Transverse colon (tissue), 3 donors: ENCODE results near the gene GRAMD2B.

Experiments used
- POLR2A ChIP-seq: fragments of 450-650 bp; IDR thresholded peaks from one replicate; pipeline ENCODE4 v1.6.1; 2016; ENCODE audit warnings: antibody characterized with exemption, mild to moderate bottlenecking, moderate library complexity
- TF ChIP-seq, protein P1 (sequence below), 5 experiments: fragments of 200-600 bp in 3 of 5; fragments of 450-650 bp in 2 of 5; sonication (generic) in 3 of 5; IDR thresholded peaks; 1 replicate in 2 of 5; 2 replicates in 3 of 5; pipeline ENCODE4 v1.5.1; 2016 to 2017; ENCODE audit warnings: antibody characterized with exemption in 5 of 5, inconsistent platforms in 3 of 5, mild to moderate bottlenecking in 2 of 5, moderate library complexity in 1 of 5

DNA sequence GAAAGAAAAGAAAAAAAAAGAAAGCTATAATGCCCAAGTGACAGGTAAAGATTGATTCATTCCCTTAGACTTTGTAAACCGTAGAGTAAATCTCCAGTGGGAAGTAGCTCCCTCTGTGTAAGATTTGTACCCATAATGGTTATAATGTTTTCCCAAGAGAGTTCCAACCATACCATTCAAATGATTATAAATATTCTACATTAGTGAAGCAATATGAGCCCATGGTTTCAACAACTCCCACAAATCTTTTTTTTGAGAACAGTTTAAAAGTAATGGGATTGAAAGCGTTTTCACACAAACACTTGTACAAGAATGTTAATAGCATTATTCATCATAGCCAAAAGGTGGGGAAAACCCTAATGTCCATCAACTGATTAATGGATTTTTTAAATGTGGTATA is 58.0 kb downstream of the GRAMD2B start:
- TF ChIP-seq, protein P1, sequence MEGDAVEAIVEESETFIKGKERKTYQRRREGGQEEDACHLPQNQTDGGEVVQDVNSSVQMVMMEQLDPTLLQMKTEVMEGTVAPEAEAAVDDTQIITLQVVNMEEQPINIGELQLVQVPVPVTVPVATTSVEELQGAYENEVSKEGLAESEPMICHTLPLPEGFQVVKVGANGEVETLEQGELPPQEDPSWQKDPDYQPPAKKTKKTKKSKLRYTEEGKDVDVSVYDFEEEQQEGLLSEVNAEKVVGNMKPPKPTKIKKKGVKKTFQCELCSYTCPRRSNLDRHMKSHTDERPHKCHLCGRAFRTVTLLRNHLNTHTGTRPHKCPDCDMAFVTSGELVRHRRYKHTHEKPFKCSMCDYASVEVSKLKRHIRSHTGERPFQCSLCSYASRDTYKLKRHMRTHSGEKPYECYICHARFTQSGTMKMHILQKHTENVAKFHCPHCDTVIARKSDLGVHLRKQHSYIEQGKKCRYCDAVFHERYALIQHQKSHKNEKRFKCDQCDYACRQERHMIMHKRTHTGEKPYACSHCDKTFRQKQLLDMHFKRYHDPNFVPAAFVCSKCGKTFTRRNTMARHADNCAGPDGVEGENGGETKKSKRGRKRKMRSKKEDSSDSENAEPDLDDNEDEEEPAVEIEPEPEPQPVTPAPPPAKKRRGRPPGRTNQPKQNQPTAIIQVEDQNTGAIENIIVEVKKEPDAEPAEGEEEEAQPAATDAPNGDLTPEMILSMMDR (IDR thresholded peaks at IDR 0.05) = no peak
- no peak for TF ChIP-seq POLR2A
